AG04450 (cell line): ENCODE measurements around the gene TCF19. TPM values are rescaled to one million over a fixed set of nuclear protein-coding genes. Genes with fewer than 3 reads are reported as not detected.
"Not testable (repeated sequence)": the region's sequence is repeated elsewhere in the genome, so short reads cannot be mapped to it uniquely, and the experiment has no call there.

ENCODE experiments used
- CTCF ChIA-PET: fragments of 300-600, 350-600 bp; formaldehyde crosslinking; extraction: SDS; loops from one replicate; lab custom pipeline; 2022; ENCODE audit warnings: antibody characterized with exemption, inconsistent platforms; lab: Charles Lee
- POLR2A ChIA-PET: fragments of 350-600 bp; formaldehyde crosslinking; extraction: SDS; loops from one replicate; lab custom pipeline; 2021; ENCODE audit warnings: antibody characterized with exemption, inconsistent platforms; lab: Yijun Ruan, JAX
- DNase-seq: peaks from one replicate; pipeline ENCODE4 v3.0.0-alpha.2; 2011; ENCODE audit warnings: low read depth, low spot score
- H3K27ac ChIP-seq: one replicate; pipeline ENCODE4 v1.5.1; 2012; ENCODE audit warnings: low read depth, low read length, control low read depth
- H3K27me3 ChIP-seq: one replicate; pipeline ENCODE4 v1.6.0; 2012; ENCODE audit warnings: low read length; ENCODE audit not compliant: control insufficient read depth, insufficient read depth
- H3K4me3 ChIP-seq: 2 replicates; pipeline ENCODE4 v1.5.1; 2011; ENCODE audit warnings: mild to moderate bottlenecking, low read depth, low read length, control low read depth
- H3K9me3 ChIP-seq: 2 replicates; pipeline ENCODE4 v1.5.1; 2012; ENCODE audit warnings: low read length; ENCODE audit not compliant: control insufficient read depth, insufficient read depth
- CTCF ChIP-seq: IDR thresholded peaks from 2 replicates; pipeline ENCODE4 v1.5.1; 2011; ENCODE audit warnings: low read depth, low read length, control low read depth, inconsistent platforms
- polyA plus RNA-seq: library from polyadenylated mRNA; depleted of rRNA; stranded (reverse); fragments of >200 nt; gene quantifications from 2 replicates; pipeline ENCODE4 v1.2.3, GENCODE V29; 2011

TCF19 gene
- polyA plus RNA-seq, 1 experiment, result 4.2 TPM

GRCh38 chr6:31158863-31159855 is 770 bp downstream of the TCF19 start:
- DNase-seq, result no peak

GRCh38 chr6:31161216-31162126 is 3.1 kb downstream of the TCF19 start:
- no peak for DNase-seq
- CTCF ChIA-PET, result interaction anchor here (1.5 kb wide), 1 partner anchor 33 kb away, joined by 3 read pairs; no protein-coding TSS in a partner anchor
- POLR2A ChIA-PET, result no interaction called here
- H3K4me3 ChIP-seq, result no peak overlapping the region
- H3K27me3 ChIP-seq, result no peaks in the 10 kb centered on the region
- H3K9me3 ChIP-seq, result no peaks in the 10 kb centered on the region
- no peak for TF ChIP-seq CTCF
- H3K27ac ChIP-seq, result no peak overlapping the region

More at GRCh38 chr6:31158863-31159855, 770 bp downstream of the TCF19 start:
- H3K9me3 ChIP-seq, result no peaks in the 10 kb centered on the region
- CTCF ChIA-PET, result interaction anchor here (1.0 to 3.2 kb wide), 7 partner anchors 21 to 207 kb away, joined by 3 to 12 read pairs (median 4); partner anchors contain the start of gene PSORS1C2
- no peak for TF ChIP-seq CTCF
- H3K27ac ChIP-seq, result peak overlapping the region; percentile 47
- H3K27me3 ChIP-seq, result no peaks in the 10 kb centered on the region
- peak overlapping the region; percentile 81 for H3K4me3 ChIP-seq
- POLR2A ChIA-PET, result interaction anchor here (0.6 to 1.5 kb wide), 4 partner anchors 20 to 533 kb away, joined by 3 to 4 read pairs (median 4); partner anchors contain the start of gene PSORS1C2

- no peaks in the 10 kb centered on the region for H3K9me3 ChIP-seq
- TF ChIP-seq CTCF, result no peak
- ChIA-PET POLR2A (no interaction called here), CTCF (no interaction called here)
- no peak overlapping the region for H3K27ac ChIP-seq
- no peaks in the 10 kb centered on the region for H3K27me3 ChIP-seq
- no peak for DNase-seq
- H3K4me3 ChIP-seq, result no peak overlapping the region
These were observed 4.2 kb downstream of the TCF19 start for GRCh38 chr6:31162463-31163165.

DNA sequence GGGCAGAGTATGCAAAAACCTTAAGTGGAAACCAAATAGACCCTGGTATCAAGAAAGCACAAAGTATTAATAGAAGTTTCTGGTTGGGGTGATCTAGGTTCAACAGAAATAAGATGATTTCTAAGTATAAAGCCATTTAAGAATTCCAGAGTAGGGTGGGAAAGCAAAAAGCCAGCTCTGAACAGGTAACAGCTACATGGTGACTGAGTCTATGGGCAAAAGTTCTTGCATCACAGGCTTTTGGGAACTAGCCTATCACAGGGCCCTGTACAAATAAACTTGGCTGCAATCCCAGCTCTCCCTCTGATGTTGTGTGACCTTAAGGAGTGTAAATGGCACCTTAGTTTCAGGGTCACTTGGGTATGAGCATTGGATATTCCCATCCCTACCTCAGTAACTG is 5.5 kb downstream of the TCF19 start:
- no peak overlapping the region for H3K27ac ChIP-seq
- no peaks in the 10 kb centered on the region for H3K27me3 ChIP-seq
- CTCF ChIA-PET, result no interaction called here
- POLR2A ChIA-PET, result no interaction called here
- no peaks in the 10 kb centered on the region for H3K9me3 ChIP-seq
- no peak for TF ChIP-seq CTCF
- DNase-seq, result no peak
- no peak overlapping the region for H3K4me3 ChIP-seq

DNA sequence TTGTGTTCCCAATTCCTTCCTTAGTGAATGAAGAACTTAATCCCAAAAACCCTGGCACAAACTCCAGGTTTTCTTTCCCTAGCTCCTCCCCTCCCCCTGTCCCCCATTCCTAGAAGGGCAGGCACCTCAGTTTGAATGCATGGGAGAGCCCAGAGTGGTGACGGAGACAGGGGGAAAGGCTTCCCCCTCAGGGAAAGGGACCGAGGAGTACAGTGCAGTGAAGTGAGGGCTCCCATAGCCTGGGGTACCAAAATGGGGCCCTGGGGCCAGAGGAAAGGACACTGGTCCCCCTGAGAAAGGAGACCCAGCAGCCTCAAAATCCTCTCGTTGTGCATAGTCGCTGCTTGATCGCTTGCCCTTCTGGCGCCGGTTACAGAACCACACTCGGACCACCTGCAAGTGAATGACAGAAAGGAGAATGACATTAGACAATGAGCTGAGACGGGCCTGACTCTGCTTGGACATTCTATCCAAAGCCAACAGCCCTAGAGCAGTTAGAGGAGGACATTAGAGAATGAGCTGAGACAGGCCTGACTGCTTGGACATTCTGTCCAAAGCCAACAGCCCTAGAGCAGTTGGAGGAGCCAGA is 6.2 kb downstream of the TCF19 start:
- H3K9me3 ChIP-seq, H3K27ac ChIP-seq, POLR2A ChIA-PET, H3K27me3 ChIP-seq, CTCF ChIA-PET, DNase-seq, H3K4me3 ChIP-seq: not testable (repeated sequence)

DNA sequence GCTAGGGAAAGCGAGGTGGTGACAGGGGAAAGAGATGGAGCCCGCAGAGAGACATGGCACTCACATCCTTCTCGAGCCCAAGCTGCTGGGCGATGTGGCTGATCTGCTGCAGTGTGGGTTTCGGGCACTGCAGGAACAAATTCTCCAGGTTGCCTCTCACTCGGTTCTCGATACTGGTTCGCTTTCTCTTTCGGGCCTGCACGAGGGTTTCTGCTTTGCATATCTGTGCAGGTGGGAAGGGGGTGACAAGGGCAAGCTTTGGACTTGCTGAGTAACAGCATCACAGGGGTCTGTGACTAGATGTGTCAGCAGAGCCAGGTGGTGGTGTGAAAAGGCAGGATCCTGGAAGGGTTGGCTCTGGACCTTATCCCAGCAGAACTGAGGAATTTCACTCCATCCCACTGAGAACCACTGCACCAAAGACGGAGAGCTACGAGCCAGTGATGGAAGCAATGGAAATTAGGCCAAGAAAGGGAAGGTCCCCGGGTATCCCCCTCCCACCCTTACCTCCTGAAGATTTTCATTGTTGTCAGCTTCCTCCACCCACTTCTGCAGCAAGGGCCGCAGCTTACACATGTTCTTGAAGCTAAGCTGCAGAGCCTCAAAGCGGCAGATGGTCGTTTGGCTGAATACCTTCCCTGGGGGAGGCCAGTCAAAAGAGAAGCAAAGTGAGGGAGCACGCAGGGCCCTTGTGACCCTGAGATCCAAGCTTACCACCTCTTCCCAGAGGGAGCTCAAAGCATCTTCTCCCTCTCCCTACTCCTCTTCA is 6.9 kb downstream of the TCF19 start:
- DNase-seq, H3K27me3 ChIP-seq, H3K27ac ChIP-seq, H3K4me3 ChIP-seq, POLR2A ChIA-PET, CTCF ChIA-PET, H3K9me3 ChIP-seq: not testable (repeated sequence)
